Body of pancreas (tissue), 4 donors: Measurements from ENCODE around the gene H2BW2.

ENCODE experiments used
- CTCF ChIP-seq, 7 experiments: fragments of 450-650 bp in 4 of 7; fragments of 200-600 bp in 3 of 7; sonication (generic) in 3 of 7; IDR thresholded peaks; one replicate each; pipeline ENCODE4 v1.5.1; 2016 to 2019; ENCODE audit warnings: antibody characterized with exemption in 7 of 7
- POLR2A ChIP-seq, 3 donors: fragments of 450-650 bp; IDR thresholded peaks; one replicate each; pipeline ENCODE4 v1.6.1; 2016; ENCODE audit warnings: antibody characterized with exemption in 3 of 3, mild to moderate bottlenecking in 2 of 3

DNA sequence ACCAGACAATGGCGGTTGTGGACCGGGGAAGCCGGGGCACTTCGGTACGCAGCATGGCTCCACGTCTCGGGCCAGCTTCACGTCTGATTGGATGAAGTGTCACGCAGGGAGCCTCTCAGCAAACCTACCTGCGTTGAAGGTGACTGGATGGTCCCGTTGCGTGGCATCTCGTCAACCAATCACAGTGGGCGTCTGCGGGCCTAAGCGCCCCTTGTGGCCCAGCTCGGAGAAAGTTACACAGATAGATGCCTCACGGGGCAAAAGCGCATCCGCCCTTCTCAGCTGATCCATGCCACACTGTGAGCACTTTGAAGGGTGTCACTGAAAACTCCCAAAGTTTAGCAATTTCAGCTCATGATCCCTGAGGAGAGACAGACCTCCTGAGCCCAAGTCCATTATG is 26.1 kb upstream of the H2BW2 start, which contains the start of gene H2BW1:
- TF ChIP-seq CTCF (IDR thresholded peaks at IDR 0.05): no peak
- TF ChIP-seq POLR2A (IDR thresholded peaks at IDR 0.05): no peak
